Lung (tissue), 12 donors: ENCODE data around the gene NFIA. TPM values are rescaled to one million over a fixed set of nuclear protein-coding genes. Genes with fewer than 3 reads are reported as not detected.
A peak's percentile ranks its signal among the peaks of the same experiment; 100 is the strongest.

Experiments used
- ATAC-seq: fragments of 200-7000 bp; cut with Tn5 transposase; one replicate; pipeline ENCODE4 v1.9.1; 2020; ENCODE audit warnings: moderate number of reproducible peaks; ENCODE audit not compliant: insufficient read depth, low FRiP score
- DNase-seq, 3 donors: peaks; one replicate each; pipeline ENCODE4 v3.0.0-alpha.2; 2013 to 2017
- H3K27ac ChIP-seq, 2 donors: one replicate each; pipeline ENCODE4 v1.5.1; 2013; ENCODE audit warnings: mild to moderate bottlenecking in 2 of 2, moderate library complexity in 2 of 2, control low read depth in 1 of 2, inconsistent platforms in 1 of 2, low read depth in 1 of 2, low read length in 1 of 2
- H3K27me3 ChIP-seq, 3 donors: one replicate each; pipeline ENCODE4 v1.5.1; 2013; ENCODE audit warnings: low read length in 2 of 3; ENCODE audit not compliant: control insufficient read depth in 3 of 3, insufficient read depth in 3 of 3
- H3K36me3 ChIP-seq, 4 donors: one replicate each; pipeline ENCODE4 v1.5.1; 2013; ENCODE audit warnings: low read length in 4 of 4, mild to moderate bottlenecking in 1 of 4, moderate library complexity in 1 of 4; ENCODE audit not compliant: control insufficient read depth in 4 of 4, insufficient read depth in 4 of 4
- H3K4me1 ChIP-seq, 5 donors: one replicate each; pipeline ENCODE4 v1.5.1; 2013; ENCODE audit warnings: low read length in 5 of 5, mild to moderate bottlenecking in 2 of 5, moderate library complexity in 1 of 5; ENCODE audit not compliant: control insufficient read depth in 5 of 5, insufficient read depth in 5 of 5
- H3K4me3 ChIP-seq: one replicate; pipeline ENCODE4 v1.5.1; 2013; ENCODE audit warnings: mild to moderate bottlenecking, control low read depth, moderate library complexity
- H3K9ac ChIP-seq, 2 donors: one replicate each; pipeline ENCODE4 v1.5.1; 2013; ENCODE audit warnings: low read length in 2 of 2, control low read depth in 1 of 2; ENCODE audit not compliant: insufficient read depth in 1 of 2
- H3K9me3 ChIP-seq, 4 donors: one replicate each; pipeline ENCODE4 v1.5.1; 2013; ENCODE audit warnings: low read length in 3 of 4, mild to moderate bottlenecking in 1 of 4, moderate library complexity in 1 of 4; ENCODE audit not compliant: control insufficient read depth in 4 of 4, insufficient read depth in 3 of 4
- CTCF ChIP-seq: IDR thresholded peaks from 2 replicates; pipeline ENCODE4 v1.5.1; 2012; ENCODE audit warnings: mild to moderate bottlenecking; ENCODE audit errors: control extremely low read depth, extremely low read depth
- WGBS, 2 donors: extraction: QIAGEN DNeasy Blood & Tissue Kit; methylation state at CpG; one replicate each; pipeline ENCODE4 v1.1.7; 2013; 5-methylcytosine and 5-hydroxymethylcytosine counted together
- polyA plus RNA-seq, 2 donors: library from polyadenylated mRNA; stranded (reverse); fragments of 200-250 nt; gene quantifications; one replicate each; pipeline ENCODE4 v1.2.1, GENCODE V29; 2013
- total RNA-seq, 2 donors: library from RNA; depleted of rRNA in 1 of 2; stranded (reverse); fragments of >200 nt in 1 of 2; gene quantifications; one replicate each; pipeline ENCODE4 v1.2.1, GENCODE V29; 2014 to 2021
- donor health status: control.
- donor health status: control.
- donor health status: Bipolar disorder and iron deficiency.
- donor health status: healthy.
- donor health status: DM: yes; HTN: yes; CAD: no.

Gene NFIA
- total and polyA plus RNA-seq, 4 donors, result 3.0 to 63.4 (median 34.2) TPM

GRCh38 chr1:61051719-61052394 is 30.5 kb upstream of the NFIA start:
- H3K4me1 ChIP-seq, result peaks cover 8 to 51% (median 15%) of the 10 kb centered on the region in 5 donors

GRCh38 chr1:61052395-61053225 is 29.8 kb upstream of the NFIA start:
- ATAC-seq (no peak), DNase-seq (peak in 2 of 3 donors; percentile 19 to 31)
- no peak for TF ChIP-seq CTCF
- Histone ChIP-seq H3K9me3 (no peaks in the 10 kb centered on the region), H3K27ac (peak overlapping the region; percentile 67 to 92), H3K36me3 (no peaks in the 10 kb centered on the region), H3K27me3 (no peaks in the 10 kb centered on the region), H3K4me3 (no peak overlapping the region), H3K9ac (no peak overlapping the region), H3K4me1 (peaks cover 8 to 51% (median 15%) of the 10 kb centered on the region in 5 donors)
- WGBS, 2 donors, result 53 to 57% methylated on average over 10 of the region's 10 CpGs

More at GRCh38 chr1:61051719-61052394, 30.5 kb upstream of the NFIA start:
- Histone ChIP-seq H3K27me3 (no peaks in the 10 kb centered on the region), H3K9ac (no peak overlapping the region), H3K27ac (peak overlapping the region; percentile 45 to 67), H3K36me3 (no peaks in the 10 kb centered on the region), H3K4me3 (no peak overlapping the region), H3K9me3 (no peaks in the 10 kb centered on the region)
- WGBS, 2 donors, result 73 to 77% methylated on average over 23 of the region's 23 CpGs
- ATAC-seq (no peak), DNase-seq (peak in 2 of 3 donors; percentile 41 to 50)
- no peak for TF ChIP-seq CTCF

- DNase-seq, result peak in 2 of 3 donors; percentile 22 to 33
- TF ChIP-seq CTCF, result no peak
- H3K9ac ChIP-seq, result no peak overlapping the region
- 31 to 43% methylated on average over 10 of the region's 10 CpGs for WGBS, 2 donors
- peak overlapping the region; percentile 36 for H3K4me3 ChIP-seq
- H3K36me3 ChIP-seq, result no peaks in the 10 kb centered on the region
- H3K27me3 ChIP-seq, result no peaks in the 10 kb centered on the region
- ATAC-seq, result no peak
- H3K27ac ChIP-seq, result peak overlapping the region; percentile 48 to 92
- H3K9me3 ChIP-seq, result no peaks in the 10 kb centered on the region
- H3K4me1 ChIP-seq, result peaks cover 8 to 51% (median 15%) of the 10 kb centered on the region in 5 donors
Observed at GRCh38 chr1:61053226-61053711, 29.1 kb upstream of the NFIA start.
